Aorta (tissue), 5 donors: ENCODE measurements around the gene CCDC70. TPM values are rescaled to one million over a fixed set of nuclear protein-coding genes. Genes with fewer than 3 reads are reported as not detected.

Experiments
- ATAC-seq: fragments of 200-7000 bp; cut with Tn5 transposase; one replicate; pipeline ENCODE4 v1.9.1; 2022; ENCODE audit warnings: moderate library complexity; ENCODE audit not compliant: low FRiP score
- DNase-seq, 2 donors: peaks; one replicate each; pipeline ENCODE4 v3.0.0-alpha.2; 2020
- H3K27ac ChIP-seq, 2 donors: one replicate each; pipeline ENCODE4 v1.5.1; 2013; ENCODE audit warnings: low read length in 2 of 2, mild to moderate bottlenecking in 2 of 2, moderate library complexity in 2 of 2, control low read depth in 1 of 2, inconsistent platforms in 1 of 2, low read depth in 1 of 2
- H3K27me3 ChIP-seq, 2 donors: one replicate each; pipeline ENCODE4 v1.6.1; 2013; ENCODE audit warnings: control low read depth in 1 of 2, low read length in 1 of 2, mild to moderate bottlenecking in 1 of 2, moderate library complexity in 1 of 2; ENCODE audit not compliant: insufficient read depth in 2 of 2, control insufficient read depth in 1 of 2
- H3K36me3 ChIP-seq, 2 donors: one replicate each; pipeline ENCODE4 v1.6.1; 2013; ENCODE audit warnings: control low read depth in 1 of 2, low read length in 1 of 2, mild to moderate bottlenecking in 1 of 2; ENCODE audit not compliant: insufficient read depth in 2 of 2, control insufficient read depth in 1 of 2
- H3K4me1 ChIP-seq, 2 donors: one replicate each; pipeline ENCODE4 v1.6.1; 2013; ENCODE audit warnings: low read length in 2 of 2, control low read depth in 1 of 2, mild to moderate bottlenecking in 1 of 2, moderate library complexity in 1 of 2; ENCODE audit not compliant: insufficient read depth in 2 of 2, control insufficient read depth in 1 of 2
- H3K4me3 ChIP-seq, 2 donors: one replicate each; pipeline ENCODE4 v1.5.1; 2013; ENCODE audit warnings: low read length in 2 of 2, control low read depth in 1 of 2, mild to moderate bottlenecking in 1 of 2
- H3K9me3 ChIP-seq: one replicate; pipeline ENCODE4 v1.6.1; 2013; ENCODE audit warnings: mild to moderate bottlenecking, low read length; ENCODE audit not compliant: control insufficient read depth
- WGBS, 2 donors: extraction: QIAGEN DNeasy Blood & Tissue Kit; methylation state at CpG; one replicate each; pipeline ENCODE4 v1.1.7; 2013; 5-methylcytosine and 5-hydroxymethylcytosine counted together
- intact Hi-C, 2 donors: fragments of 100-400 bp; cut with DNase I; formaldehyde crosslinking; loops; one replicate each; pipeline versions ENCODE4 v1.14.2 to v1.15.0; 2022
- polyA plus RNA-seq, 2 donors: library from polyadenylated mRNA; stranded (reverse); fragments of 200-250 nt; gene quantifications; one replicate each; pipeline ENCODE4 v1.2.3, GENCODE V29; 2013
- total RNA-seq, 2 donors: library from RNA; stranded (reverse); fragmentation: NEBNext Ultra II Directional; extraction: Animal tissue kit (Norgen Biotek cat#: 25700); gene quantifications; one replicate each; pipeline ENCODE4 v1.2.1, GENCODE V29; 2021
- donor health status: healthy with polysubstance abuse.
- donor health status: Bipolar disorder and iron deficiency.
- donor health status: DM: no; HTN: no; CAD: no.
- donor health status: DM: no; HTN: no; CAD: no.
- donor health status: DM: yes; HTN: yes; CAD: no.

CCDC70 gene
- total and polyA plus RNA-seq, 4 donors: not detected

GRCh38 chr13:51825165-51825592 is 36.6 kb upstream of the CCDC70 start:
- H3K4me1 ChIP-seq: no peaks in the 10 kb centered on the region
- 50 to 52% methylated on average over 2 of the region's 2 CpGs for WGBS, 2 donors
- intact Hi-C loops: no loop called here
- no peaks in the 10 kb centered on the region for H3K36me3 ChIP-seq
- DNase-seq (no peak), ATAC-seq (no peak)
- no peak overlapping the region for H3K27ac ChIP-seq
- H3K27me3 ChIP-seq: no peaks in the 10 kb centered on the region
- H3K4me3 ChIP-seq: no peak overlapping the region
- H3K9me3 ChIP-seq: no peaks in the 10 kb centered on the region

- Histone ChIP-seq H3K36me3 (no peaks in the 10 kb centered on the region), H3K4me3 (no peak overlapping the region), H3K9me3 (no peaks in the 10 kb centered on the region), H3K4me1 (no peaks in the 10 kb centered on the region), H3K27ac (no peak overlapping the region), H3K27me3 (no peaks in the 10 kb centered on the region)
- ATAC-seq (no peak), DNase-seq (no peak)
- intact Hi-C loops: no loop called here
- WGBS, 2 donors: 92 to 95% methylated on average over 10 of the region's 10 CpGs
Measured at GRCh38 chr13:51825681-51826254, 36.0 kb upstream of the CCDC70 start.

GRCh38 chr13:51826606-51827005 is 35.2 kb upstream of the CCDC70 start:
- H3K9me3 ChIP-seq: no peaks in the 10 kb centered on the region
- WGBS, 2 donors: 14 to 25% methylated on average over 7 of the region's 7 CpGs
- no peak overlapping the region for H3K27ac ChIP-seq
- H3K4me1 ChIP-seq: no peaks in the 10 kb centered on the region
- H3K4me3 ChIP-seq: no peak overlapping the region
- intact Hi-C loops: no loop called here
- H3K36me3 ChIP-seq: no peaks in the 10 kb centered on the region
- DNase-seq (no peak), ATAC-seq (no peak)
- no peaks in the 10 kb centered on the region for H3K27me3 ChIP-seq

GRCh38 chr13:51827254-51827653 is 34.5 kb upstream of the CCDC70 start:
- Histone ChIP-seq H3K36me3 (no peaks in the 10 kb centered on the region), H3K4me1 (no peaks in the 10 kb centered on the region), H3K9me3 (no peaks in the 10 kb centered on the region), H3K27ac (no peak overlapping the region), H3K4me3 (no peak overlapping the region), H3K27me3 (no peaks in the 10 kb centered on the region)
- no peak for ATAC-seq
- intact Hi-C loops: no loop called here
- 93 to 95% methylated on average over 4 of the region's 4 CpGs for whole genome bisulfite sequencing, 2 donors
- no peak for DNase-seq

GRCh38 chr13:51828730-51829567 is 32.8 kb upstream of the CCDC70 start:
- no peak overlapping the region for H3K27ac ChIP-seq
- no peaks in the 10 kb centered on the region for H3K36me3 ChIP-seq
- no peaks in the 10 kb centered on the region for H3K27me3 ChIP-seq
- WGBS, 2 donors: 92 to 94% methylated on average over 8 of the region's 8 CpGs
- no peak overlapping the region for H3K4me3 ChIP-seq
- H3K4me1 ChIP-seq: no peaks in the 10 kb centered on the region
- no peaks in the 10 kb centered on the region for H3K9me3 ChIP-seq
- DNase-seq: no peak
- intact Hi-C loops: no loop called here
- ATAC-seq: no peak

- intact Hi-C loops: no loop called here
- DNase-seq (no peak), ATAC-seq (no peak)
- Histone ChIP-seq H3K9me3 (no peaks in the 10 kb centered on the region), H3K4me1 (no peaks in the 10 kb centered on the region), H3K36me3 (no peaks in the 10 kb centered on the region), H3K4me3 (no peak overlapping the region), H3K27me3 (no peaks in the 10 kb centered on the region), H3K27ac (no peak overlapping the region)
- WGBS, 2 donors: 96% methylated on average over 2 of the region's 2 CpGs
Measured at GRCh38 chr13:51829568-51829899, 32.2 kb upstream of the CCDC70 start.

GRCh38 chr13:51831519-51831918 is 30.2 kb upstream of the CCDC70 start:
- H3K36me3 ChIP-seq: no peaks in the 10 kb centered on the region
- no peak overlapping the region for H3K4me3 ChIP-seq
- WGBS, 2 donors: 97% methylated on average over 5 of the region's 5 CpGs
- no peaks in the 10 kb centered on the region for H3K27me3 ChIP-seq
- intact Hi-C loops: no loop called here
- no peak for ATAC-seq
- no peaks in the 10 kb centered on the region for H3K9me3 ChIP-seq
- no peaks in the 10 kb centered on the region for H3K4me1 ChIP-seq
- no peak for DNase-seq
- no peak overlapping the region for H3K27ac ChIP-seq

GRCh38 chr13:51832471-51833152 is 29.2 kb upstream of the CCDC70 start:
- Histone ChIP-seq H3K27ac (no peak overlapping the region), H3K9me3 (no peaks in the 10 kb centered on the region), H3K4me3 (no peak overlapping the region), H3K36me3 (no peaks in the 10 kb centered on the region), H3K4me1 (no peaks in the 10 kb centered on the region), H3K27me3 (no peaks in the 10 kb centered on the region)
- no peak for DNase-seq
- intact Hi-C loops: no loop called here
- 70 to 75% methylated on average over 6 of the region's 6 CpGs for WGBS, 2 donors
- peak; percentile 70 for ATAC-seq

GRCh38 chr13:51833980-51834379 is 27.8 kb upstream of the CCDC70 start:
- Histone ChIP-seq H3K4me3 (no peak overlapping the region), H3K4me1 (no peaks in the 10 kb centered on the region), H3K9me3 (no peaks in the 10 kb centered on the region), H3K27ac (no peak overlapping the region), H3K27me3 (no peaks in the 10 kb centered on the region), H3K36me3 (no peaks in the 10 kb centered on the region)
- DNase-seq (no peak), ATAC-seq (no peak)
- intact Hi-C loops: no loop called here
- WGBS, 2 donors: 91 to 95% methylated on average over 10 of the region's 10 CpGs
